ENCODE data around the gene MTG2.
A peak's percentile ranks its signal among the peaks of the same experiment; 100 is the strongest.

The MTG2 gene

GRCh38 chr20:62183426-62184142 lies 756 bp downstream of the MTG2 start:
- peak; percentile 57 for DNase-seq (ENCODE audit: low spot score)

- DNase-seq (ENCODE audit: low spot score) = no peak
Observed at GRCh38 chr20:62186096-62186426, 3.2 kb downstream of the MTG2 start.

GRCh38 chr20:62186887-62187866 lies 4.3 kb downstream of the MTG2 start:
- DNase-seq (ENCODE audit: low spot score) = peak; percentile 59

- no peak for DNase-seq (ENCODE audit: low spot score)
Observed at GRCh38 chr20:62190639-62191411, 8.0 kb downstream of the MTG2 start.

GRCh38 chr20:62191781-62192559 lies 9.1 kb downstream of the MTG2 start:
- DNase-seq (ENCODE audit: low spot score) = no peak

- DNase-seq (ENCODE audit: low spot score) = no peak
Observed at GRCh38 chr20:62192635-62193034, 9.8 kb downstream of the MTG2 start.

GRCh38 chr20:62193079-62194025 lies 10.5 kb downstream of the MTG2 start:
- no peak for DNase-seq (ENCODE audit: low spot score)

- DNase-seq (ENCODE audit: low spot score) = no peak
Observed at GRCh38 chr20:62195075-62195405, 12.2 kb downstream of the MTG2 start.

GRCh38 chr20:62195736-62196135 lies 12.9 kb downstream of the MTG2 start:
- no peak for DNase-seq (ENCODE audit: low spot score)

GRCh38 chr20:62196286-62196685 lies 13.5 kb downstream of the MTG2 start:
- DNase-seq (ENCODE audit: low spot score) = no peak

GRCh38 chr20:62197311-62197710 lies 14.5 kb downstream of the MTG2 start:
- DNase-seq (ENCODE audit: low spot score) = no peak

- no peak for DNase-seq (ENCODE audit: low spot score)
Observed at GRCh38 chr20:62197801-62198200, 15.0 kb downstream of the MTG2 start.

GRCh38 chr20:62198496-62198895 lies 15.7 kb downstream of the MTG2 start:
- no peak for DNase-seq (ENCODE audit: low spot score)

GRCh38 chr20:62198931-62199330 lies 16.1 kb downstream of the MTG2 start:
- no peak for DNase-seq (ENCODE audit: low spot score)

GRCh38 chr20:62200491-62201172 lies 17.8 kb downstream of the MTG2 start:
- no peak for DNase-seq (ENCODE audit: low spot score)

- DNase-seq (ENCODE audit: low spot score) = no peak
Observed at GRCh38 chr20:62201173-62202082, 18.6 kb downstream of the MTG2 start.

- DNase-seq (ENCODE audit: low spot score) = no peak
Observed at GRCh38 chr20:62202083-62202395, 19.2 kb downstream of the MTG2 start.

- no peak for DNase-seq (ENCODE audit: low spot score)
Observed at GRCh38 chr20:62202676-62203377, 20.0 kb downstream of the MTG2 start.
